Measurements from ENCODE around the gene LZTS3. TPM values are rescaled to one million over a fixed set of nuclear protein-coding genes. Genes with fewer than 3 reads are reported as not detected.
"Not testable (repeated sequence)": the region's sequence is repeated elsewhere in the genome, so short reads cannot be mapped to it uniquely, and the experiment has no call there.

LZTS3 gene
- total RNA-seq, 1 experiment from 2014 or later = 6.4 TPM

GRCh38 chr20:3189561-3190131, 16.3 kb upstream of the LZTS3 start:
- TF ChIP-seq CTCF (conservative IDR thresholded peaks at IDR 0.05; ENCODE audit: low read depth, low read length) (no peak), EZH2phosphoT487 (IDR thresholded peaks at IDR 0.05; ENCODE audit: borderline replicate concordance, low read length) (no peak), EZH2 (IDR thresholded peaks at IDR 0.05; ENCODE audit: low read length, unreplicated experiment) (no peak)
- BruUV-seq (replicated peaks) = no TSS peak
- ATAC-seq = no peak
- POLR2A ChIA-PET (ENCODE audit: unreplicated experiment) = no interaction called here
- H3K9me3 ChIP-seq (ENCODE audit: low read length) = no peaks in the 10 kb centered on the region
- H3K4me1 ChIP-seq (ENCODE audit: insufficient read depth, low read length) = no peaks in the 10 kb centered on the region
- H3K27me3 ChIP-seq (ENCODE audit: low read length) = no peaks in the 10 kb centered on the region
- CTCF ChIA-PET = no interaction called here
- intact Hi-C loops (cut with micrococcal nuclease) = no loop called here
- no peak overlapping the region for H3K4me3 ChIP-seq (ENCODE audit: low read length)
- H3K27ac ChIP-seq (ENCODE audit: low read length) = no peak overlapping the region
- H3K4me2 ChIP-seq (ENCODE audit: low read length) = no peak overlapping the region
- H3K9ac ChIP-seq (ENCODE audit: low read length) = no peak overlapping the region
- H2AFZ ChIP-seq (ENCODE audit: low read length) = no peak overlapping the region
- no peaks in the 10 kb centered on the region for H3F3A ChIP-seq (ENCODE audit: low read length, unreplicated experiment)
- H3K79me2 ChIP-seq (ENCODE audit: low read length) = no peaks in the 10 kb centered on the region
- H4K20me1 ChIP-seq (ENCODE audit: low read length) = no peaks in the 10 kb centered on the region
- no peaks in the 10 kb centered on the region for H3K9me2 ChIP-seq (replicated peaks; ENCODE audit: low read length)
- H3K36me3 ChIP-seq (ENCODE audit: low read depth, low read length) = peaks cover 36% of the 10 kb centered on the region
- no peak for DNase-seq

DNA sequence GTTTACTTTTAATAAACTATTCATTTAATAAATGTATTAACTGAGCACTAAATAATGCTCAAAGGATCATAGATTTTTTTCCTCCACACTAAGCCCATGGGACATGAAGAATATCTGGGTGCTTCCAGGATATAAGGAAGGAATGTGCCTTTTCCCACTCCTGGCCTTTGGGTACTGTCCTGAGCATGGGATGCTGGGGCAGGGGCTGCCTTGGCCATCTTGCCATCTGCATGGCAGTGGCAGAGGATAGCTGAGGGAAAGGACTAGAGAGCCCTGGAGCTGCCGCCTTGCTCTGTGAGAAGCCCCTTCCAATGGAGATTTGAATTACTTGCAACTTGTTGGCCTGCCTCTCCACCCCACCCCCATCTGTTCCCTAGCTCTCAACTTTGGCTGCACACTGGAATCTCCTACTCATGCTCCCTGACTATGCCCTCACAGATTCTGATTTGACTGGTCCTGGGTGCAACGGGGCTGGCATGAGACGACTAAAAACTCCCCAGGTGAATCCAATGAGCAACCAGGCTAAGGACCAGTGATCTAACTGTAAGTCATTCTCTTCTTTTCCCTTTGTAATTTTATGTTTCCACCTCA, 15.6 kb upstream of the LZTS3 start:
- Histone ChIP-seq H4K20me1 (ENCODE audit: low read length) (no peaks in the 10 kb centered on the region), H3K4me1 (ENCODE audit: insufficient read depth, low read length) (no peaks in the 10 kb centered on the region), H3K4me2 (ENCODE audit: low read length) (no peak overlapping the region), H3K27me3 (ENCODE audit: low read length) (no peaks in the 10 kb centered on the region), H3K79me2 (ENCODE audit: low read length) (no peaks in the 10 kb centered on the region), H3F3A (ENCODE audit: low read length, unreplicated experiment) (no peaks in the 10 kb centered on the region), H3K4me3 (ENCODE audit: low read length) (no peak overlapping the region), H3K27ac (ENCODE audit: low read length) (no peak overlapping the region), H2AFZ (ENCODE audit: low read length) (no peak overlapping the region), H3K9ac (ENCODE audit: low read length) (no peak overlapping the region), H3K9me3 (ENCODE audit: low read length) (no peaks in the 10 kb centered on the region), H3K9me2 (replicated peaks; ENCODE audit: low read length) (no peaks in the 10 kb centered on the region), H3K36me3 (ENCODE audit: low read depth, low read length) (peaks cover 30% of the 10 kb centered on the region)
- intact Hi-C loops (cut with micrococcal nuclease) = no loop called here
- no peak for TF ChIP-seq CTCF (conservative IDR thresholded peaks at IDR 0.05; ENCODE audit: low read depth, low read length)
- no peak for TF ChIP-seq EZH2 (IDR thresholded peaks at IDR 0.05; ENCODE audit: low read length, unreplicated experiment)
- no peak for TF ChIP-seq EZH2phosphoT487 (IDR thresholded peaks at IDR 0.05; ENCODE audit: borderline replicate concordance, low read length)
- DNase-seq = no peak
- ChIA-PET CTCF (no interaction called here), POLR2A (ENCODE audit: unreplicated experiment) (no interaction called here)
- ATAC-seq = no peak; the same call in 1 of the 2 replicates
- TSS peak; percentile 16 for BruUV-seq (replicated peaks)

DNA sequence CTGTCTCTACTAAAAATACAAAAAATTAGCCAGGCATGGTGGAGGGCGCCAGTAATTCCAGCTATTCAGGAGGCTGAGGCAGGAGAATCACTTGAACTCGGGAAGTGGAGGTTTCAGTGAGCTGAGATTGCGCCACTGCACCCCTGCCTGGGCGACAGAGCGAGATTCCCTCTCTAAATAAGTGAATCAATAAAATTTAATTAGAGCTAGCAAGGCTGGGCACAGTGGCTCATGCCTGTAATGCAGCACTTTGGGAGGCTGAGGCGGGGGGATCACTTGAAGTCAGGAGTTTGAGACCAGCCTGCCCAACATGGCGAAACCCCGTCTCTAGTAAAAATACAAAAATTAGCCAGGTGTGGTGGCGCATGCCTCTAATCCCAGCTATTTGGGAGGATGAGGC, 14.5 kb upstream of the LZTS3 start:
- POLR2A ChIA-PET (ENCODE audit: unreplicated experiment); H3K27ac ChIP-seq (ENCODE audit: low read length); H3K79me2 ChIP-seq (ENCODE audit: low read length); H3F3A ChIP-seq (ENCODE audit: low read length, unreplicated experiment); H3K4me1 ChIP-seq (ENCODE audit: insufficient read depth, low read length); DNase-seq; ATAC-seq; H3K4me3 ChIP-seq (ENCODE audit: low read length); H4K20me1 ChIP-seq (ENCODE audit: low read length); H3K4me2 ChIP-seq (ENCODE audit: low read length); H2AFZ ChIP-seq (ENCODE audit: low read length); H3K27me3 ChIP-seq (ENCODE audit: low read length); H3K9ac ChIP-seq (ENCODE audit: low read length); intact Hi-C loops (cut with micrococcal nuclease); CTCF ChIA-PET; H3K9me3 ChIP-seq (ENCODE audit: low read length); H3K9me2 ChIP-seq (replicated peaks; ENCODE audit: low read length); BruUV-seq (replicated peaks): not testable (repeated sequence)
- peaks cover 27% of the 10 kb centered on the region for H3K36me3 ChIP-seq (ENCODE audit: low read depth, low read length)
